ENCODE measurements around the gene FAM163B.

FAM163B gene

GRCh38 chr9:133580419-133580738 lies 28.8 kb downstream of the FAM163B start:
- DNase-seq: no peak

GRCh38 chr9:133579601-133580418 lies 29.4 kb downstream of the FAM163B start:
- no peak for DNase-seq

DNA sequence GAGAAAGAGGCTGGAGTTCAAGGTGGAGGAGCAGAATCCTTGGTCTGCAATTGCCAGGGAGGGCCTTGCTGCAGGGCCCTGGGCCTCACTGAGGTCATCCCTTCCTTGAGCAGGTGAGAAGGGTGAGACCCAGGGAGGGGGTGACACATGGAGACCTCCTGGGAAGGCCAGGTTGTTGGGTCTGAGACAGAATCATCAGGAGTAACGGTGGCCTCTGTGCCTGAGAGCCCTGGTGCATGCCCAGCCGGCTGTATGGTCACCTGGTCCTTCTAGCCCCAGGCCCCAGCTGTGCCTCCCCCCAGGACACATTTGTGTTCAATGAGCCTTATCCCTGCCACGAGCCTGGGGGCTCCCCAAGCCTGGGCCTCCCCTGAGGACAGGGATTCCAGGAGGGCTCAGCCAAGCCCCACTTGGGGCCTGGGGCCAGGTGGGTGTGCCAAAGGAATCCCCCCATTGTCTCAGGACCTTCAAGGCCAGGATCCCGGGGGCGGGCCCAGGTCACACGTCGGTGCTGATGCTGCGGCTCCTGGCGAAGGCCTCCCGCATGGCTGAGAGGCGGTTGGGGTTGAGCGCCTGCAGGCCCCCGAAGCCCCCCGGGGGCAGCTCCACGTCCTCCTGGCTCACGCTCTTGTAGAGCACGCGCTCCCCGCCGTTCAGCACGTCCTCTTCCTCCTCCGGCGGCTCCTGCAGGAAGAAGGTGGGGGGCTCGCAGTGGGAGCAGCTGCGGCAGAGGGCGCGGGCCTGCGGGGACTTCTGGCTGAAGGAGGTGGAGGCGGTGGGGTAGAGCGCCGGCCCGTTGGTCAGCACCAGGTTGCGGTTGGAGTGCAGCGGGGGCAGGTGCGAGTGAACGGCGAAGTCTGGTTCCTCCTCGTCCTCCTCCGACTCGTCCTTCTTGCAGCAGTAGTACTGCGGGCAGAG lies 30.4 kb downstream of the FAM163B start:
- no peak for DNase-seq

DNA sequence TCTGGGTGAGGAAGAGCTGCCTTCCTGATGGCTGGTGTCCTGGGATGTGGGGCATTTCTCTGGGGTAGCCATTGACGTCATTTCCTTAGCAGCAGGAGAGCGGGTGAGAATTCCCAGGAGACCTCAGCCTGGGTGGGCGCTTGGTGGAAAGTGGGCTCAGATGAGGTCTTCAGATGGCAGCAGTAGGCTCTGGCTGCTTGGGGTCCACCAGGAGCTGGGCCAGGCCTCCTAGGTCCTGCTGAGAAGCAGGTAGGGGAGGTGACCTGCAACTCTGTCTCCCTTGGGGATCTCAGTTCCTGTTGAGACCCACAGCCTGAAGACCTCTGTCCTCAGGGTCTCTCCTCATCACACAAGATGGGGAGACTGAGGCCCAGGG lies 31.5 kb downstream of the FAM163B start:
- DNase-seq: no peak

DNA sequence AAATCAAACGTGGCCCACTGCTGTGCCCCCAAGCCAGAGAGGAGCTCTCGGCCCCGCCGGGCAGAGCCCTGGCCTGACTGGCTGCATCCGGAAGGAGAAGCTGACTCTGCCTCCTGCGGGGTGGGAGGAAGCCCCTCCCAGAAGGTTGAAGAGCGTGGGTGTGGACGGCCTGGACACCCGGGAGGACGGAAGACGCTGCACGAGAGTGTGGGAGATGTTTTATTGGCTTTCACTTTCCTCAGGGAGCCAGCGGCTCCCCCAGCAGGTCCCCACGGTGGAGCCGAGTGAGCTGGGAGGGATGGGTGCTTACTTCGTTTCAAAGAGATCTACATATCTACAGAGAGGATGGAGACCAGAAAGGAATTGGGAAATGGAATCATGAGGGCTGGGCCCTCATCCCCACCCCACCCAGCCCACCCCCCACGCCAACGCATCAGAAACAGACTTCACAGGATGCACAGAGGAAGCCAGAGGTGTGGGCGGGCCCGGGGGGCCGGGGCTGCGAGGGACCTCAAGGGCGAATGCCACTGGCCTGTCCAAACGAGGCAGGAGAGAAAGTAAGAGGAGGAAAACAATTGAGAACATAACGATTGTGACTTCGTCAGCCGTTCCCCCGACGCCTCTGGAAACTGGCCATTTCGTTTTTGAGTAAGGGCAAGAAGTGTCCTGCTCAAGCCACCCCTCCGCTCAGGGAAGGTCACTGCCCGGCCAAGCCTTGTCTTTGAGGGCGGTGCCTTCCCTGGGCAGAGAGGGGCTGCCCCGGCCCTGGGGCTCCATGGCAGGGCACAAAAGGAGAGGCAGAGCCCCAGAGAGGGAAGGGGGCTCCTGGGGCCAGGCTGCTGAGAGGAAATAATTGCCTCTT lies 32.1 kb downstream of the FAM163B start:
- DNase-seq: no peak

- DNase-seq: no peak
Measured at GRCh38 chr9:133576031-133576874, 32.9 kb downstream of the FAM163B start.

DNA sequence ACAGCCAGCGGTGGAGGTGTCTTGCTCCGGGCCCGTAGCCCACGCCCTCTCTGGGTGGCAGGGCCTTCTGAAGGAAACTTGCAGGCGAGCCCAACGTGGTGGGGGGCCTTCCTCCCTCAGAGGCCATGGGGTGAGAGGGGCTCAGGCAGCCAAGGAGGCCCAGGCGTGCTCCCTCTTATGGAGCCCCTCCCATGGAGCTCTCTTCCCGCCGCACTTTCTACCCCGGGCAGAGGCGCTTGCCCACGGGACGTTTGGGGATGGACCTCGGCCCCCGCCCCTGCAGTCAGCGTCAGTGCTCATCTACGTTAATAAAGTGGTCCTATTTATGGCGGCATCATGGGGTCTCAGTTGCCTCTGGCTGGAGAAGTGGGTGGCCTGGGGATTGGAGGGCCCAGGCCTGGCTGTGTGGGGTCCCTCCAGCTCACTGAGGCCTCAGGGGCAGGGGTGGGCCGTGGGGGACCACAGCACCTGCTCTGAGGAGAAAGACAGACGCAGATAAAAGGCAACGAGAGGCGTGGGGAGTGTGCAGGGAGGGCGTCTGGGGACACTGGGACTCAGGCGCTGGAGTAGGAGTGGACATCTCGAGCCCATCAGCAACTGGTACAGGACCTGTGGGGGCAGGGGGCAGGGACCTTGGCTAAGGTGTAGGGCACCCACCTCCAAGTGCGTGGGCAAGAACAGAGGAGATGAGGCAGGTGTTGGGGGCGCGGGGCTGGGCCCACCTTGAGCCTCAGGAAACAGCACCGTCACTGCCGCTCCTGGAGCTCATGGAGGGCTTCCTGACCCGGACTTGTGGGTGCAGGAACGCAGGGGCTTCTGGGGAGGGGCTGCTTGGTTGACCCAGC lies 33.8 kb downstream of the FAM163B start:
- DNase-seq: no peak

- DNase-seq: no peak
Measured at GRCh38 chr9:133574771-133575170, 34.4 kb downstream of the FAM163B start.

GRCh38 chr9:133573791-133574515 lies 35.2 kb downstream of the FAM163B start:
- DNase-seq: no peak

- no peak for DNase-seq
Measured at GRCh38 chr9:133572821-133573361, 36.3 kb downstream of the FAM163B start.

- no peak for DNase-seq
Measured at GRCh38 chr9:133571896-133572595, 37.1 kb downstream of the FAM163B start.

GRCh38 chr9:133571391-133571890 lies 37.7 kb downstream of the FAM163B start:
- DNase-seq: no peak

GRCh38 chr9:133570691-133571080 lies 38.5 kb downstream of the FAM163B start:
- DNase-seq: no peak

DNA sequence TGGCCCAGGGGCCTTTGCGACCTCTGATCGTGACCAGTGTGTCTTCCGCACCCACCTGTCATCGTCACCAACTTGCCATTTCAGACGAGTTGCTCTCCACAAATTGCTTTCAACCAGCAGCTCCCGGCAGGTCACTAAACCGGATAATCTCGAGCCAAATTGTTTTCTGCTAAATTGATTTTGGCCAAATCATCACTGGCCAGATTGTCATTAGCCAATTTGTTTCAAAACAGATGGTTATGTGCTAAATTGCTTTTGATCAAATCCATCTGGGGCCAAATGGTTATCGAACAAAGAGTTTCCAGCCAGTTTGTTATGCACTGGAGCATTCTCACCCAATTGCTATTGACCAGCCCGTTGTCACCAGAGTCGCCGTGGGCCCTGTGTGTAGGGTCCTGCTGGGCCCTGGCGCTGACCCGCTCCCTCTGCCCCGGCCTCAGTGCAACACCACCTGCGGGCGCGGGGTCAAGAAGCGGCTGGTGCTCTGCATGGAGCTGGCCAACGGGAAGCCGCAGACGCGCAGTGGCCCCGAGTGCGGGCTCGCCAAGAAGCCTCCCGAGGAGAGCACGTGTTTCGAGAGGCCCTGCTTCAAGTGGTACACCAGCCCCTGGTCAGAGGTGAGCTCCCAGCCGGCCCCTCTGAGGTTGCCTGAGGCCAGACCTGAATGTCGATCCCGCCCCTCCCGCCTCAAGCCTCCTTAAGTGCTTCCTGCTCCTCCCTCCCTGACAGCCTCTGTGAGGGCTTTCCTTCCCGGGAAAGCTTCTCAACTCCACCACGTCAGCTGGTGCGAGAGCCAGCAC lies 39.1 kb downstream of the FAM163B start:
- DNase-seq: no peak

DNA sequence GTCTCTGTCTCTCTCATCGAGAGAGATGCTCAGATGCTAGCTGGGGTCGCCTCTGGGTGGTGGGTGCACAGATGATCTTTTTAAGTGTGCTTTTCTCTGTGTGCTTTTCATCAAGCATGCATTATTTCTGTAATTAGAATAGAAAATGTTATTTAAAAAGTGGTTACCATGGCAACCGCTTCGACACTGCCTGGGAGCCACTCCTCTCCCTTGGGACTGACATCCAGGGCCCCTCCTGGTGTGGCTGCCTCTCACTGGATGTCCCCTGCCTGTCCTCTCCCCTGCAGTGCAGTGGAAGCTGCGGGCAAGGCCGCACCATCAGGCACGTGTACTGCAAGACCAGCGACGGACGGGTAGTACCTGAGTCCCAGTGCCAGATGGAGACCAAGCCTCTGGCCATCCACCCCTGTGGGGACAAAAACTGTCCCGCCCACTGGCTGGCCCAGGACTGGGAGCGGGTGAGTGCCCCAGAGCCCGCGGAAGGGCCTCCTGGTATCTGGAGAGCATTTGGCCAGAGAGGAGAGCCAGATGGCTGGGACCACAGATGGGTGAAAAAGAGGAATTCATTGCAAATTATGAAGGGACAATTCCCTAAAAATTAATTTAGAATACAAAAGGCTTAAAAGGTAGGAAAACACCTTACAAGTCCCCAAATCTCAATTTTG lies 39.9 kb downstream of the FAM163B start:
- no peak for DNase-seq

DNA sequence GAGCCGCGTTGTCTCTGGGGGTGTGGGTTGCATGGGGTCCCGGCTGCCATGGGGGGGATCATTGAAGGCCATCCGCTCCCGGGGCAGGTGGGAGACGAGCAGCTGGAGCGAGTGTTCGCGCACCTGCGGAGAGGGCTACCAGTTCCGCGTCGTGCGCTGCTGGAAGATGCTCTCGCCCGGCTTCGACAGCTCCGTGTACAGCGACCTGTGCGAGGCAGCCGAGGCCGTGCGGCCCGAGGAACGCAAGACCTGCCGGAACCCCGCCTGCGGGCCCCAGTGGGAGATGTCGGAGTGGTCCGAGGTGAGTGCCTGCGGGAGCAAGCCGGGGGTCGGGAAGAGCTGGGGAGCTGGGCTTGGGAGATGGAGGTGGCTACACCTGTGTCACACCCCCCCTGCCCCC lies 41.0 kb downstream of the FAM163B start:
- DNase-seq: no peak

GRCh38 chr9:133566817-133567216 lies 42.4 kb downstream of the FAM163B start:
- no peak for DNase-seq

GRCh38 chr9:133566382-133566781 lies 42.8 kb downstream of the FAM163B start:
- no peak for DNase-seq

Data from CD4-positive, alpha-beta T cell treated with Interleukin-4 for 1 hour (primary cell).